CD8-positive, alpha-beta memory T cell (primary cell): ENCODE data around the gene DNAAF5. TPM values are rescaled to one million over a fixed set of nuclear protein-coding genes. Genes with fewer than 3 reads are reported as not detected.

Experiments
- CTCF ChIA-PET: fragments of 350-600 bp; sonication (Branson Sonifier 250); formaldehyde crosslinking; loops from one replicate; lab custom pipeline; 2021; ENCODE audit warnings: antibody characterized with exemption; lab: Charles Lee
- POLR2A ChIA-PET: fragments of 350-600 bp; sonication (Branson Sonifier 250); formaldehyde crosslinking; loops from one replicate; lab custom pipeline; 2021; ENCODE audit warnings: antibody characterized with exemption; lab: Charles Lee
- DNase-seq, 5 donors: peaks; one replicate each; pipeline versions ENCODE4 v3.0.0 to v3.0.0-alpha.2; 2020 to 2022; ENCODE audit warnings: mixed read lengths in 1 of 5
- H3K27ac ChIP-seq: one replicate; pipeline ENCODE4 v1.7.0; 2013; ENCODE audit warnings: low read depth, mild to moderate bottlenecking, low read length, moderate library complexity
- H3K27me3 ChIP-seq: 2 replicates; pipeline ENCODE4 v1.7.0; 2013; ENCODE audit warnings: low read length, mild to moderate bottlenecking; ENCODE audit not compliant: insufficient read depth, poor library complexity, severe bottlenecking
- H3K36me3 ChIP-seq: 2 replicates; pipeline ENCODE4 v1.7.0; 2013; ENCODE audit warnings: mild to moderate bottlenecking, low read length, moderate library complexity; ENCODE audit not compliant: insufficient read depth
- H3K4me1 ChIP-seq: 2 replicates; pipeline ENCODE4 v1.7.0; 2013; ENCODE audit warnings: mild to moderate bottlenecking, low read length, moderate library complexity; ENCODE audit not compliant: insufficient read depth
- H3K4me3 ChIP-seq: 2 replicates; pipeline ENCODE4 v1.7.0; 2013; ENCODE audit warnings: mild to moderate bottlenecking, low read length
- H3K9me3 ChIP-seq: 2 replicates; pipeline ENCODE4 v1.7.0; 2013; ENCODE audit warnings: mild to moderate bottlenecking, low read length
- H3K27ac Mint-ChIP-seq, 8 donors: one replicate each; pipeline ENCODE4 v1.8.0; 2020 to 2021; ENCODE audit warnings: mixed read lengths in 8 of 8, mild to moderate bottlenecking in 6 of 8, inconsistent platforms in 3 of 8, moderate library complexity in 3 of 8
- H3K27me3 Mint-ChIP-seq, 2 donors: one replicate each; pipeline ENCODE4 v1.8.0; 2020 to 2021; ENCODE audit warnings: mixed read lengths in 2 of 2, mild to moderate bottlenecking in 1 of 2, moderate library complexity in 1 of 2
- H3K36me3 Mint-ChIP-seq, 3 donors: one replicate each; pipeline ENCODE4 v1.8.0; 2020 to 2021; ENCODE audit warnings: mixed read lengths in 3 of 3, inconsistent platforms in 1 of 3, mild to moderate bottlenecking in 1 of 3
- H3K4me1 Mint-ChIP-seq, 3 donors: one replicate each; pipeline ENCODE4 v1.8.0; 2020 to 2021; ENCODE audit warnings: mixed read lengths in 3 of 3, inconsistent platforms in 1 of 3, mild to moderate bottlenecking in 1 of 3
- H3K4me3 Mint-ChIP-seq, 7 donors: one replicate each; pipeline ENCODE4 v1.8.0; 2020 to 2021; ENCODE audit warnings: mixed read lengths in 7 of 7, mild to moderate bottlenecking in 6 of 7, moderate library complexity in 4 of 7, inconsistent platforms in 2 of 7
- H3K9me3 Mint-ChIP-seq, 5 donors: one replicate each; pipeline ENCODE4 v1.8.0; 2020 to 2022; ENCODE audit warnings: mixed read lengths in 5 of 5, mild to moderate bottlenecking in 3 of 5, moderate library complexity in 2 of 5, inconsistent platforms in 1 of 5
- polyA plus RNA-seq: library from polyadenylated mRNA; unstranded; fragments of 300-500 nt; fragmentation: Illumina TruSeq; gene quantifications from one replicate; pipeline ENCODE4 v1.2.3, GENCODE V29; 2021
- total RNA-seq, 2 experiments: library from RNA; stranded (reverse); gene quantifications; one replicate each; pipeline ENCODE4 v1.2.3, GENCODE V29; 2021

Gene DNAAF5
- total and polyA plus RNA-seq, 3 experiments from 2014 or later: 4.4 to 48.0 (median 47.3) TPM

DNA sequence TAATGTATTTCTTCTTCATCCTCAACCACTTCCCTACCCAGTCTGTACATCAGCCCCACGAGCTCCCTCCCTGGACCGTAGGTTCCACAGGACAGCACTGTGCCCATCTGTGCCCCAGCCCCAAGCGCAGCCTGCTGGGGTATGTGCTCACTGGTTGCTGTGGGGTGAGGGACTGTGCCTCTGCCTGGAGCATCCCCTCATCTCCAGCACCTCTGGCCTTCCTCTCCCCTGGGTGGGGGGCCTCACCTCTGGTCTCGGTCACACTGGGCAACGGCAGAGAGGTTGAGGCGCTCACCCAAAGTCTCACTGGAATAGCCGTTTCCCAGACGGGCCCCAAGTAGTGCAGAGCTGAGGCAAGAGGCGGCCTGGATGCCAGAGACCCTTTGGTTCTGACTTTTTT, 2.1 kb downstream of the DNAAF5 start:
- Histone ChIP-seq H3K4me3 (no peak overlapping the region), H3K27ac (no peak overlapping the region), H3K27me3 (no peaks in the 10 kb centered on the region), H3K36me3 (no peaks in the 10 kb centered on the region), H3K4me1 (peaks cover 8% of the 10 kb centered on the region), H3K9me3 (no peaks in the 10 kb centered on the region)
- H3K4me3 Mint-ChIP-seq: peak overlapping the region; percentile 71 to 93 (median 84)
- H3K4me1 Mint-ChIP-seq: peaks cover 17 to 36% (median 29%) of the 10 kb centered on the region in 3 donors
- peak overlapping the region in 3 of 8 donors; percentile 26 to 58 (median 34) for H3K27ac Mint-ChIP-seq
- peaks cover 0 to 2% (median 0%) of the 10 kb centered on the region in 5 donors for H3K9me3 Mint-ChIP-seq
- POLR2A ChIA-PET: interaction anchor here (0.6 kb wide), 1 partner anchor 265 kb away, joined by 5 read pairs; no protein-coding TSS in a partner anchor
- DNase-seq: no peak
- CTCF ChIA-PET: no interaction called here
- no peaks in the 10 kb centered on the region for H3K27me3 Mint-ChIP-seq
- peaks cover 13 to 34% (median 18%) of the 10 kb centered on the region in 3 donors for H3K36me3 Mint-ChIP-seq

- Mint-ChIP-seq H3K4me3 (peak overlapping the region; percentile 20 to 87 (median 61)), H3K9me3 (peaks cover 0 to 4% (median 0%) of the 10 kb centered on the region in 5 donors), H3K27ac (peak overlapping the region in 2 of 8 donors; percentile 17 to 45), H3K4me1 (peaks cover 17 to 36% (median 29%) of the 10 kb centered on the region in 3 donors), H3K27me3 (no peaks in the 10 kb centered on the region), H3K36me3 (peaks cover 5 to 34% (median 13%) of the 10 kb centered on the region in 3 donors)
- Histone ChIP-seq H3K27me3 (no peaks in the 10 kb centered on the region), H3K9me3 (peaks cover 2% of the 10 kb centered on the region), H3K36me3 (peaks cover 3% of the 10 kb centered on the region), H3K27ac (no peak overlapping the region), H3K4me3 (no peak overlapping the region), H3K4me1 (peaks cover 8% of the 10 kb centered on the region)
- ChIA-PET CTCF (no interaction called here), POLR2A (no interaction called here)
- DNase-seq: no peak
These were observed 2.9 kb downstream of the DNAAF5 start for GRCh38 chr7:729140-730000.

DNA sequence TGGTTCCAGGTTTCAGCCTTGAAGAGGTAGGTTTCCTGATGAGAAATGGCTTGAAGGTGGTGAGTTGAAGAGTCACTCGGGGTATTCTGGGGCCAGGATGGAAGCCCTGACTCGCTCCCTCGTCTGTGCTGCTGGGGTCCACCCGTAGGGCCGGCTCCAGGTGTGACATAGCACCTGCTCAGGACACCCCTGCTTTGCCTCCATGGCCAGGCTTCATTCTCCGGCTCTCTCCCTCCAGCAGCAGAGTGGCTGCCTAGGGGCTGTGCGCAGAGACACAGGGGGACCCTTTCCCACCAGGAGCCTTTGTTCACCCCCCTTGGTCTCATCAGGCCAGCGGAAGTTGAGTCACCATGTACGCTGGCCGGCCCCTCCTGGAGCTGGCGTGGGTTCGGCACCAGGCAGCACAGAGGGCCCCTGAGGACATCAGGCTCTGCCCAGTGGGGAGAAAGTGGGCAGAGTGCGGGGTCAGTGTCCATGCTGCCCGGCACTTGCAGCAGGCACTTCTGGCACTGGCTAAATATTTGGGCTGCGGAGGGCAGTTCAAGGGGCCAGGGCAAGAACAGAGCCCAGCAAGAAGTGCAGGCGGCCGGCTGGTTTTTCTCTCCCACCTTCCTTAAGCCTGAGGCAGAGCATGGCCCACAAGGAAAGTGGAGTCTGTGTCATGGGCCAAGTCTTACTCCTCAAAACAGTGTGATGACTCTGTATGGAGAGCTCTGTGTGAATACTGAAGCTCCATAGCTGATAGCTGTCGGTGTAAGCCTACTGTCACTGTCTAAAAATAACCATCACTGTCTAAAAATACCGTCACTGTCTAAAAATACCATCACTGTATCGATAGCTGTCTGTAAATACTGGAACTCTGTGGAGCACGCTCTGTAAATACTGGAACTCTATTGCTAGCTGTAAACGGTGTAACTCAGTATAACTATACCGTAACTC, 4.3 kb downstream of the DNAAF5 start:
- Mint-ChIP-seq H3K4me1 (peaks cover 14 to 29% (median 25%) of the 10 kb centered on the region in 3 donors), H3K36me3 (peaks cover 4 to 34% (median 11%) of the 10 kb centered on the region in 3 donors), H3K27me3 (no peaks in the 10 kb centered on the region), H3K9me3 (peaks cover 0 to 5% (median 0%) of the 10 kb centered on the region in 5 donors), H3K27ac (peak overlapping the region in 2 of 8 donors; percentile 52 to 60), H3K4me3 (peak overlapping the region in 6 of 7 donors; percentile 21 to 89 (median 50))
- peaks cover 4% of the 10 kb centered on the region for H3K36me3 ChIP-seq
- no peak overlapping the region for H3K4me3 ChIP-seq
- peaks cover 5% of the 10 kb centered on the region for H3K4me1 ChIP-seq
- DNase-seq: no peak
- H3K27ac ChIP-seq: no peak overlapping the region
- no peaks in the 10 kb centered on the region for H3K27me3 ChIP-seq
- ChIA-PET CTCF (interaction anchor here (1.5 kb wide), 1 partner anchor 189 kb away, joined by 3 read pairs; no protein-coding TSS in a partner anchor), POLR2A (no interaction called here)
- peaks cover 10% of the 10 kb centered on the region for H3K9me3 ChIP-seq

GRCh38 chr7:731440-732085, 5.1 kb downstream of the DNAAF5 start:
- Mint-ChIP-seq H3K4me3 (peak overlapping the region in 2 of 7 donors; percentile 21 to 89), H3K27ac (peak overlapping the region in 1 of 8 donors; percentile 42), H3K36me3 (peaks cover 4 to 34% (median 11%) of the 10 kb centered on the region in 3 donors), H3K9me3 (peaks cover 0 to 5% (median 0%) of the 10 kb centered on the region in 5 donors), H3K4me1 (peaks cover 11 to 25% (median 21%) of the 10 kb centered on the region in 3 donors), H3K27me3 (no peaks in the 10 kb centered on the region)
- CTCF ChIA-PET: interaction anchor here (1.2 to 1.5 kb wide), 3 partner anchors 11 to 410 kb away, joined by 3 read pairs; no protein-coding TSS in a partner anchor
- no peak for DNase-seq
- Histone ChIP-seq H3K36me3 (peaks cover 4% of the 10 kb centered on the region), H3K9me3 (peaks cover 10% of the 10 kb centered on the region), H3K4me3 (no peak overlapping the region), H3K27me3 (no peaks in the 10 kb centered on the region), H3K27ac (no peak overlapping the region), H3K4me1 (no peaks in the 10 kb centered on the region)
- POLR2A ChIA-PET: no interaction called here

DNA sequence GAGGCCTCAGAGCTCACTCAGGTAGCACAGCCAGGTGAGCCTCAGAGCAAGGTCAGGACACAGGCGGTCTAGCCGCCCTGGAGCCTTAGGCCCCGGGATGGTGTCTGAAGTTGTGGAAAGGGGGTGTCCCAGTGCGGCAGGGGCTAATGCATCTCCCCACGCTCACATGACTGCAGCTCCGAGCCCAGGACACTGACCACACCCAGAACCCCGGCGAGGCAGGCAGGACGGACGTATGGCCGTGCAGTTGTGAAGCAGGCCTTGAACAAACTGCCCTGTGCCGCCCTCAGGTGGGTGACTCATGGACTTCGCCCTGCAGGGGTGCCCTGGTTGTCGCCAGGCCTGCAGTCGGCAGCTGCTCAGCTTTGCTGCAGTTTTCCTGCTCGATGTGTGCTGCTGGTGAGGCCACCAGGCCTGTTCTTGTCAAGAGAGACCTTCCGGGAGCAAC, 5.6 kb downstream of the DNAAF5 start:
- Histone ChIP-seq H3K9me3 (peaks cover 10% of the 10 kb centered on the region), H3K36me3 (peaks cover 4% of the 10 kb centered on the region), H3K27me3 (no peaks in the 10 kb centered on the region), H3K4me1 (no peaks in the 10 kb centered on the region), H3K27ac (no peak overlapping the region), H3K4me3 (no peak overlapping the region)
- Mint-ChIP-seq H3K9me3 (peaks cover 0 to 5% (median 0%) of the 10 kb centered on the region in 5 donors), H3K36me3 (peaks cover 4 to 34% (median 11%) of the 10 kb centered on the region in 3 donors), H3K4me3 (no peak overlapping the region), H3K27ac (peak overlapping the region in 1 of 8 donors; percentile 42), H3K4me1 (peaks cover 11 to 25% (median 21%) of the 10 kb centered on the region in 3 donors), H3K27me3 (no peaks in the 10 kb centered on the region)
- ChIA-PET POLR2A (no interaction called here), CTCF (interaction anchor here (1.2 to 1.5 kb wide), 3 partner anchors 11 to 410 kb away, joined by 3 read pairs; no protein-coding TSS in a partner anchor)
- DNase-seq: peak in 1 of 5 donors; percentile 16

GRCh38 chr7:732556-732955, 6.1 kb downstream of the DNAAF5 start:
- no peak for DNase-seq
- H3K27ac ChIP-seq: no peak overlapping the region
- Mint-ChIP-seq H3K36me3 (peaks cover 4 to 37% (median 14%) of the 10 kb centered on the region in 3 donors), H3K4me1 (peaks cover 13 to 26% (median 26%) of the 10 kb centered on the region in 3 donors), H3K27ac (no peak overlapping the region), H3K4me3 (no peak overlapping the region), H3K9me3 (peaks cover 0 to 5% (median 0%) of the 10 kb centered on the region in 5 donors), H3K27me3 (no peaks in the 10 kb centered on the region)
- no peaks in the 10 kb centered on the region for H3K4me1 ChIP-seq
- POLR2A ChIA-PET: no interaction called here
- no peak overlapping the region for H3K4me3 ChIP-seq
- CTCF ChIA-PET: interaction anchor here (1.2 to 1.3 kb wide), 2 partner anchors 12 to 411 kb away, joined by 3 read pairs; no protein-coding TSS in a partner anchor
- H3K27me3 ChIP-seq: no peaks in the 10 kb centered on the region
- H3K36me3 ChIP-seq: peaks cover 4% of the 10 kb centered on the region
- H3K9me3 ChIP-seq: peaks cover 10% of the 10 kb centered on the region

DNA sequence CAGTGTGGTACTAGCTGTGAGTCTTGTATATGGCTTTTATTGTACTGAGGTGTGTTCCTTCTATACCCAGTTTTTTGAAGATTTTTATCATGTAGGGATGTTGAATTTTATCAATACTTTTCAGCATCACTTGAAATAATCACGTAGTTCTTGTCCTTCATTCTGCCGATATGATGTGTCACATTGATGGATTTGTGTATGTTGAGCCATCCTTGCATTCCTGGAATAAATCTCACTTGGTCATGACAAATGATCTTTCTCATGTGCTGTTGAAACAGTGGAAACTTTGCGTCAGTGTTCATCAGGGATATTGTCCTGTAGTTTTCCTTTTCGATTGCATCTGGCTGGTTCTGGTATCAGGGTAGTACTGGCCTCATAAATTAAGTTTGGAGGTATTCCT, 7.7 kb downstream of the DNAAF5 start:
- Histone ChIP-seq H3K27ac (no peak overlapping the region), H3K9me3 (peaks cover 10% of the 10 kb centered on the region), H3K36me3 (peaks cover 4% of the 10 kb centered on the region), H3K27me3 (no peaks in the 10 kb centered on the region), H3K4me3 (no peak overlapping the region), H3K4me1 (no peaks in the 10 kb centered on the region)
- H3K36me3 Mint-ChIP-seq: peaks cover 4 to 46% (median 17%) of the 10 kb centered on the region in 3 donors
- H3K27me3 Mint-ChIP-seq: no peaks in the 10 kb centered on the region
- POLR2A ChIA-PET: no interaction called here
- peaks cover 9 to 21% (median 20%) of the 10 kb centered on the region in 3 donors for H3K4me1 Mint-ChIP-seq
- peaks cover 0 to 5% (median 0%) of the 10 kb centered on the region in 5 donors for H3K9me3 Mint-ChIP-seq
- H3K27ac Mint-ChIP-seq: no peak overlapping the region
- H3K4me3 Mint-ChIP-seq: peak overlapping the region in 1 of 7 donors; percentile 31
- no peak for DNase-seq
- CTCF ChIA-PET: no interaction called here
